Nucleus accumbens (tissue), 56 donors: ENCODE measurements around the gene ATG7.
"Not testable (repeated sequence)": the region's sequence is repeated elsewhere in the genome, so short reads cannot be mapped to it uniquely, and the experiment has no call there.

ENCODE experiments used
- DNase-seq, 56 donors: peaks; one replicate each; lab custom pipeline; 2025; lab: John Stamatoyannopoulos, UW

The ATG7 gene

DNA sequence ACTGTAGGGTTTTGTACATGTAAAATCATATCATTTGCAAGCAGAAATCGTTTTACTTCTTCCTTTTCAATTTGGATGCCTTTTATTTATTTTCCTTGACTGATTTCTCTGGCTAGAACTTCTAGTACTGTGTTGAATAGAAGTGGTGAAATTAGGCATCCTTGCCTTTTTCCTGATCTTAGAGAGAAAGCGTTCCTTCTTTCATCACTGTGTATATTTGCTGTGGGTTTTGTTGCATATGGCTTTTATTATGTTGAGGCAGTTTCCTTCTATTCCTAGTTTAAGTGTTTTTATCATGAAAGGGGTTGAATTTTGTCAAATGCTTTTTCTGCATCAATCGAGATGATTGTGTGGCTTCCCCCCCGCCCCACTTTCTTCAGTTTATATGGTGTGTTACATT is 140.9 kb downstream of the ATG7 start:
- DNase-seq = no peak

DNA sequence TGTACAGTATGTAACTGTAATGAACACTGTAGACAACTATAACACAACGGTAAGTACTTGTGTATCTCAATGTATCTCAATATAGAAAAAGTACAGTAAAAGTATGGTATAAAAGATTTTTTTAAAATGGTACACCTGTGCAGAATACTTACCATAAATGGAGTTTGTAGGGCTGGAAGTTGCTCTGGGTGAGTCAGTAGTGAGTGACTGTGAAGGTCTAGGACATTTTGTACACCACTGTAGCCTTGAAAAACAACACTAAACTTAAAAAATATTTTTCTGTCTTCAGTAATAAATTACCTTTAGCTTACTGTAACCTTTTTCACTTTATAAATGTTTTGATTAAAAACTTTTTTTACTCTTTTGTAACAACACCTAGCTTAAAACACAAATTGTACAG is 142.9 kb downstream of the ATG7 start:
- no peak for DNase-seq

- no peak for DNase-seq
Measured at GRCh38 chr3:11420066-11420465, 147.9 kb downstream of the ATG7 start.

GRCh38 chr3:11422291-11422690 is 150.1 kb downstream of the ATG7 start:
- DNase-seq = no peak

DNA sequence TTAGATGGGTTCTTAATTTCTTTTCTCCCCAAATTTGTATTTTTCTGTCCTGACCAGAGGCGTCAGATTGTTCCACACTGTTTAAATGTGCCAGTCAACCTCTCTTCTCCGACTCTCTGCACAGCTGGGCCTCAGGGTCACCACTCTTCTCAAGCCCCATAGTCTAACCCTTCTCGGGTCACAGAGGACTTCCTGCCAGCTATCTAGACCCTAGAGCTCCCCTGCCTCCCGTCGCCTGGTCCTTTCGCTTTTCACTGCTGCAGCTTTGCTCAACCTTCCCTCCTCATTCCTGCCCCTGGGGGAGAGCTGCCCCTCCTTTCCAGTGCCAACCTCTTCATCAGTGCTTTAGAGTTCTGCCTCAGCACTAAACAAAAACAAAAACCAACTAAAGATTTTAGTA is 151.7 kb downstream of the ATG7 start:
- no peak for DNase-seq

- DNase-seq = no peak
Measured at GRCh38 chr3:11424277-11424676, 152.1 kb downstream of the ATG7 start.

DNA sequence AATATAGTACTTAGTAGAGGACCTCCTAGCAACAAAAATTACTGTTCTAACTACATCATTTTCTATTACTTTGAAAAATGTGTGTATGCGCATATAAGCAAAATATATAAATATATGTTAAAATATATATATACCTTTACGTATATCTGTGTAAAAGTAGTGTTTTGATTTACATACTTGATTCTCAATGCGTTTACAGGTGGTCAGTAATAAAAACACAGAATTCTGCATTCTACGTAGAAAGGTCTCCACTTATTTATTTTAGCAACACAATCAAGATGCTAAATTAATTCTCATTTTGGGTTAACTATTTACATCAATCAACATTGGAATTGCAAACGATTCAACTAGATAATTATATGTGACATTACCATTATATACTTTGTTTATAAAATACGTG is 158.0 kb downstream of the ATG7 start:
- no peak for DNase-seq

- DNase-seq = no peak
Measured at GRCh38 chr3:11430624-11431023, 158.4 kb downstream of the ATG7 start.

DNA sequence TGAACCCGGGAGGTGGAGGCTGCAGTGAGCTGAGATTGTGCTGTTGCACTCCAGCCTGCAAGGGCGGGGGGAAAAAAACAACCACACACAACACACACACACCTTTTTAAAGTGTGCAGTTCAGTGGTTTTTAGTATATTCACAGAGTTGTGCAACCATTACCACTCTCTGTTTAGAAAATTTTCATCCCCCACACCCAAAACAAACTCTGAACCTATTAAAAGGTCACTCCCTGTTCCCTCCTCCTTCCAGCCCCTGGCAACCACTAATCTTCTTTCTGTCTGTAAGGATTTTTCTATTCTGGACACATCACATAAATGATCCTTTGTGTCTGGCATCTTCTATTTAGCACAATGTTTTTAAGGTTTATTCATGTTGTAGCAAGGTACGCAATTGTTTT is 159.1 kb downstream of the ATG7 start:
- DNase-seq = no peak

DNA sequence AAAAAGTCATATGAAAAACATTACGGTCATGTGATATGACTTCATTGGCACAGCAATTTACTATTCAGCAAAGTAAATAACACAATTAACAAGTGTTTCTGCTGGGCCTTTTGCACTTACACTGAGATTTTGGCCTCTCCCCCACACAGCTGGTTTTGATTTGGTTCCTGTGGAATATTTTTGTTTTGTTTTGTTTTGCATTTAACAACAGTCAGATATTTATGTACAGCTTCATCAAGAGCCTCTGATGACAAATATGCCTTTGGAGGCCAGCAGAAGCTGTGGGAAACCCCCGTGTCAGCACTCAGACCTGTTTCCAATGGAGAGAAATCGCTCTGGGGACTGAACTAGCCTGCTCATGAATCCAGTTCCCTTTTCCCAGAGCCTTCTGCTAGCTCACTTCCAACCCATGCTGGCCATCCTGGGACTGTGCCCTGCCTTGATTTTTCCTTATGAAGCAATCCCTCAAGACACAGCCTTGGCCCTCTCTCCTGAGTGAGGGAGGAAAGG is 161.9 kb downstream of the ATG7 start:
- DNase-seq = peak in 42 of 56 donors; percentile 5 to 76 (median 32)

DNA sequence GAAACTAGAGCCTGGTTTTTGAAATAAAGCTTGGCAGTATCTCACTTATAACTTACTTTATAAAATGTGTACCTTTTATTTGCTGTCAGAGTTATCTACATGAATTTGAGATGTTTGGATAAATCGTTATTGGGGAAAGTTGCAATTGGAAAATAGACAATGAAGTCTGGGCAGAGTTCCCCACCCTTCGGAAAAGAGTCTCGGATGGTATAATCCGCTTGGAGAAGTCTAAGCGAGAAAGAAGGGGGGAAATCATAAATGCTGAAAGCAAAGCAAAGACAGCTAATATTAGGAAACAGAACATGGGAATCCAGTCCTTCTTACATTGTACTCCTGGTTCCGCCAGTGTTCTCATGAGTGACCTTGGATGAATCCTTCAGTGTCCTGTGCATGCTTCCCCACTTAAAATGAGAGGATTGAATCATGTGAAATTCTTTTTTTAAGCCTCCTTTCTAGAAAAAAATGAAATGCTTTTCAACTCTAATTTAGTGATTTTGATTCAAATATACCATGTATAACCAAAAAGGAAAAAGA is 162.4 kb downstream of the ATG7 start:
- DNase-seq = no peak

DNA sequence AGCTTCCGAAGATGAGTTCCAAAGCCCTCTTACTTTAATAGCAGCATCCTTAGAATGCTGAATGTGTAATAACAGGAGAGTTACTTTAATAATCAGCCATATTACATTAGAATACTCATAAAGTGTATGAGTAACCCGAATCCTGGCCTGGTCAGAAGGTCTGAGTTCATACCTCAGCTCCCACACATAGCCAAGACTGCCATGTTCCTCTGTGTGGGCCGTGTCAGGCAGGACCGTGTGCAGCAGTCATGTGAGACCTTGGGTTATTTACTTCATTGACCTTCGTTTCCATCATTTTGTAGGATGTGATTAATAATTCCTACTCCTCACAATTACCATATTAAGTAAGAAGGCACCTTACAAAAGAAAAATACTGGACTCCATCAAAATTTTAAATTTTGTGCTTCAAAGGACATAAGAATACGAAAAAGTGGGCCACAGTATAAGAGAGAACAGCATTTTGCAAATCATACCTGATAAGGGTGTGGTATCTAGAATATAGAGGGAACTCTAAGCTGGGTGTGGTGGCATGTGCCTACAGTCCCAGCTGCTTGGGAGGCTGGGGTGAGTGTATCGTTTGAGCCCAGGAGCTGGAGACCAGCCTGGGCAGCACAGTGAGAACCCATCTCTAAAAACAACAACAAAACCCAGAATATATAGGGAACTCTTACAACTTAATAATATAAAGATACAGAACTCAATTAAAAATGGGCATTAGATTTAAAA is 163.4 kb downstream of the ATG7 start:
- DNase-seq = no peak

DNA sequence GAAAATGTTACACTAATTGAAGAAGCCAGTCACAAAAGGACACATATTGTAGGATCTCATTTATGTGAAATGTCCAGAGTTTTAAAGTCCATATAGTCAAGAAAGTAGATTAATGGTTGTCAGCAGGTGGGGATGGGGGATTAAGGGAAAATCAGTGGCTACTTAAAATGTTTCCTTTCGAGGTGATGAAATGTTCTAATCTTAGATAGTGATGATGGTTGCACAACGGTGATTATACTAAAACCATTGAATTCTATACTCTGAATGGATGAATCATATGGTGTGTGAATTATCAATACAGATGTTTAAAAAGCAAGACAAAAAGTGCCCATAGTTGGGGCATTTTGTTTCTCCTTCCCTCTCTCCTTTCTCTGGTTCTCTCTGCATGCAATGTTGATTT is 164.6 kb downstream of the ATG7 start:
- no peak for DNase-seq

DNA sequence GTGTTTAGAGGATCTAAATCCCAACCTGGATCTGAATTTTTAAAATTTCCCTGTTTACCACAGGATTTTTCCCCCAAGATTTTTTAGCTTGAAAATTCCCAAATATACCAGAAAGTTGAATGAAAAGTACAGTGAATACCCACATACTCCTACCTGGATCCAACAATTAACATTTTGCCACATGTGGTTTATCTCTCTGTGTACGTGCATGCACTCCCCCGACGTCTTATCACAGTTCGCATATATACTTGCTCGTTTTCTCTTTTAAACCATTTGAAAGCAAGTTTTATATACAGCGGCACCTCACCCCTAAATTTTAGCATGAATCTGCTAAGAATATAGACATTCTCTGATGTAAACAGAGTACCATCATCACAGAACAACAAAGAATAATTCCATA is 165.3 kb downstream of the ATG7 start:
- DNase-seq = no peak

GRCh38 chr3:11438646-11439045 is 166.4 kb downstream of the ATG7 start:
- DNase-seq = no peak

DNA sequence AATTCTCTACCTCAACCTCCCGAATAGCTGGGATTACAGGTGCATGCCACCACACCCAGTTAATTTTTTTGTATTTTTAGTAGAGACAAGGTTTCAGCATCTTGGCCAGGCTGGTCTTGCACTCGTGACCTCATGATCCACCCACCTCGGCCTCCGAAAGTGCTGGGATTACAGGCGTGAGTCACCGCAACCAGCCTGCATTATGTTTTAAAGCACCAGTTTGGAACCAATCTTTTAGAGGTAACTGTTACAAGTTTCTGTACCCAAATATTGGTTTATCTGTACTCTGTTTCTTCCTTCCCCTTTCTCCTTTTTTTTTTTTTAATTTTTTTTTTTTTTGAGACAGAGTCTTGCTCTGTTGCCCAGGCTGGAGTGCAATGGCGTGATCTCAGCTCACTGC is 169.1 kb downstream of the ATG7 start:
- DNase-seq = not testable (repeated sequence)

- DNase-seq = no peak
Measured at GRCh38 chr3:11444404-11444803, 172.2 kb downstream of the ATG7 start.

DNA sequence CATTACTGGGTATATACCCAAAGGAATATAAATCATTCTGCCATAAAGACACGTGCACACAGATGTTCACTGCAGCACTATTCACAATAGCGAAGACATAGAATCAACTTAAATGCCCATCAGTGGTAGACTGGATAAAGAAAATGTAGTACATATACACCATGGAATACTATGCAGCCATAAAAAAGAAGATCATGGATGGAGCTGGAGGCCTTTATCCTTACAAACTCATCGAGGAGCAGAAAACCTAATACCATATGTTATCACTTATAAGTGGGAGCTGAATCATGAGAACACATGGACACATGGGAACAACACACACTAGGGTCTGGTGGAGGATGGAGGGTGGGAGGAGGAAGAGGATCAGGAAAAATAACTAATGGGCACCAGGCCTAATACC is 173.0 kb downstream of the ATG7 start:
- DNase-seq = not testable (repeated sequence)

- no peak for DNase-seq
Measured at GRCh38 chr3:11445883-11446282, 173.7 kb downstream of the ATG7 start.

GRCh38 chr3:11447584-11448200 is 175.5 kb downstream of the ATG7 start:
- DNase-seq = no peak

GRCh38 chr3:11450015-11450414 is 177.8 kb downstream of the ATG7 start:
- DNase-seq = no peak

DNA sequence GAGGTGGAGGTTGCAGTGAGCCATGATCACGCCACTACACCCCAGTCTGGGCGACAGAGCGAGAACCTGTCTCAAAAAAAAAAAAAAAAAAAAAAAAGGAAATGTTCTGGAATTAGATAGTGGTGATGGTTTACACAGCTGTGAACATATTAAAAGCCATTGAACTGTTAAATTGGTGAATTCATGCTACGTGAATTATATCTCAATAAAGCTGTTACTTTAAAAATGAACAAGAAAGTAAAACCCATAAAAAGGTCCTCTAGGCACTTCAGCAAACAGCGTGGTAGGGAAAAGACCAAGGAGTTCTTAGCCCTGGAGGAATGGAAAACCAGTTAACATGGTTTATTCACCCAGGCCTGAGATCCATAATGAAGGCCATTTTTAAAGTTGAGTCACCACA is 180.1 kb downstream of the ATG7 start:
- no peak for DNase-seq
